GM18505 (cell line): ENCODE results near the gene PRDX2.
"Not testable (repeated sequence)": the region's sequence is repeated elsewhere in the genome, so short reads cannot be mapped to it uniquely, and the experiment has no call there.

ENCODE experiments used
- ATAC-seq: cut with Tn5 transposase; IDR thresholded peaks from one replicate; pipeline ENCODE4 v1.9.1; 2021; ENCODE audit not compliant: unreplicated experiment
- POLR2A ChIP-seq: IDR thresholded peaks from 4 replicates; pipeline ENCODE4 v1.6.1; 2011; ENCODE audit warnings: borderline replicate concordance; ENCODE audit not compliant: insufficient read depth, insufficient read length; ENCODE audit errors: extremely low read depth

The PRDX2 gene

GRCh38 chr19:12837225-12837624, 35.6 kb upstream of the PRDX2 start:
- ATAC-seq, result no peak
- no peak for TF ChIP-seq POLR2A

DNA sequence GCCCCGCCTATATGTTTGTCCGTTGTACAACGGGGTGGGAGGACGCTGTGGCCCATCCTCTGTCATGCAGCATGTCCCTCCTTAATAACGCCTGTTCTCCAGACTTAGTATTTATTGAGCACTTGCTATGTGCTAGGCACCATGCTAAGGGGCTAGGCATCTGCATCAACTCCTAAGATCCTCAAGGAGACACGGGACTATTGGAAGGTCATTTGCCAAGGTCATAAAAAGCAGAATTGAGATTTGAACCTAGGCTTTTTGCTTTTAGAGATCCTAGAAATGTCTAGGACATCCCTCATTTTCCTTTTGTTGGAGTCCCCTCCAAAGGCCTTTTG, 34.9 kb upstream of the PRDX2 start:
- no peak for ATAC-seq
- TF ChIP-seq POLR2A, result no peak

DNA sequence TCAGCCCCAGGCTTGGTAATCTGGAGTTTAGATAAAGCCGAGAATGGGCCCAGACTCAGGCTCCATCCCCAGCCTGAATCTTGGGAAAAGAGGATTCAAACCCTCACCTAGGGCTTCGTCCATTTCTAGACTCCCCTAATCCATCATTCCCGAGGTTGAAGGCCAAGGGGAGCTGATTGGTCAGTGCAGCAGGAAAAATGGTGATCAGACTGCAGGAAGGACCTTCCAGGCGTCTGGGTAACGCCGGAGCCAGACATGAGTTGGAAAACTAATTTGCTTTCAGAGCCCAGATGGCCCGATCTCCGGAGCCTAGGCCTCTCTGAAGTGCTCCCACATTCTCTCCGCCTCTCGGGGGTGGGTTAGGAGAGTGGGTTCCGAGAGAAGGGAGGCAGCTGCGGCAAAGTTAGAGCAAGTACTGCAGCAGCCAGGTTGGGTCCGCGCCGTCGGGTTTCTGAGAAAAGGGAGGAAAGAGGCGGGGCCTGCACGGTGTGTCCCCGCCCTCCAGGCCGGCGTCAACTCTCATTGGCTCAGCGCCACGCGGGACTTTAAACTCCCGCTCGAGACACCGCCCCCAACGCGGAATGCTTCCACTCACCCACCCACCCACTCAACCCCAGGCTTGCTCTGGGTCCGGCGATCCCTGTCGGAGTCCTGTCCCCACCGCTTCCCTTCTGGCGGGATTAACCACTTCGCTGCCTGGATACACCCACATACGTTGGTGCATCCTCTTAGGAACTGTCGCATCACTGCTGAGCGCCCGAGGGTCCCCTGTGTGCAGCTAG, 33.6 kb upstream of the PRDX2 start:
- ATAC-seq, result no peak
- TF ChIP-seq POLR2A, result no peak

DNA sequence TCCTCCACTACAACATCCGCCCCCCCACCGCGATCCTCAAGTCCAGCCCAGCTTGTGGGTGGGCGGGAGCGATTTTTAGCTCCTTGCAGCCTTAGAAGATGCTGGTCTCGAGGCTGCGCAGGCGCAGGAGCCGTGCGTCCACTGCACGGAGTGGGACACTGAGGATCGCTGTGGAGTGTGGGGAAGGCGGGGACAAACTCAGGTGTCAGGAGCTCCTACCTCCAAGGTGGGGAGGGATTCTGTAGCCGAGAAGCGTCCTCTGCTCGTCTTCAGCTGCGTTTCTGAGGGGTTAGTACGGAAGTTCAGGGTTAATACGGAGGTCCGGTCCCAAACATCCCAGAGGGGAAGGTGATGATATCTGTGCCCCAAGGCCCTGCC, 33.0 kb upstream of the PRDX2 start, which contains the start of gene RTBDN:
RTBDN (minus strand) TSS at position 14 of the 378 bp plus-strand sequence. CDS start 4,600 bp downstream, outside the sequence.
- no peak for ATAC-seq
- TF ChIP-seq POLR2A, result no peak

- no peak for ATAC-seq
Measured at GRCh38 chr19:12833738-12834565, 32.4 kb upstream of the PRDX2 start.

GRCh38 chr19:12833418-12833737, 31.8 kb upstream of the PRDX2 start:
- no peak for ATAC-seq
- TF ChIP-seq POLR2A, result no peak

More at GRCh38 chr19:12833738-12834565, 32.4 kb upstream of the PRDX2 start:
- TF ChIP-seq POLR2A, result no peak

GRCh38 chr19:12828494-12828893, 26.9 kb upstream of the PRDX2 start:
- ATAC-seq, result no peak
- no peak for TF ChIP-seq POLR2A

GRCh38 chr19:12825254-12826131, 23.9 kb upstream of the PRDX2 start:
- no peak for ATAC-seq
- TF ChIP-seq POLR2A, result no peak

GRCh38 chr19:12821761-12822160, 20.2 kb upstream of the PRDX2 start:
- no peak for ATAC-seq
- TF ChIP-seq POLR2A, result no peak

- not testable (repeated sequence) for ATAC-seq
Measured at GRCh38 chr19:12817810-12818209, 16.2 kb upstream of the PRDX2 start.

DNA sequence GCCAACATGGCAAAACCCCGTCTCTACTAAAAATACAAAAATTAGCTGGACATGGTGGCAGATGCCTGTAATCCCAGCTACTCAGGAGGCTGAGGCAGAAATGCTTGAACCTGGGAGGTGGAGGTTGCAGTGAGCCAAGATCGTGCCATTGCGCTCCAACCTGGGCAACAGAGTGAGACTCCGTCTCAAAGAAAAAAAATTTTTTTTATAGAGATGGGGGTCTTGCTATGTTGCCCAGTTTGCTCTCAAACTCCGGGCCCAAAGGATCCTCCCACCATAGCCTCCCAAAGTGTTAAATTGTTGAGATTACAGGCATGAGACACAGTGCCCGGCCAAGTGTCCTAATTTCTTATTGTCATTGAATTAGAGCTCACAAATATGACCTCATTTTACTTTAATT, 15.6 kb upstream of the PRDX2 start:
- ATAC-seq, result not testable (repeated sequence)

DNA sequence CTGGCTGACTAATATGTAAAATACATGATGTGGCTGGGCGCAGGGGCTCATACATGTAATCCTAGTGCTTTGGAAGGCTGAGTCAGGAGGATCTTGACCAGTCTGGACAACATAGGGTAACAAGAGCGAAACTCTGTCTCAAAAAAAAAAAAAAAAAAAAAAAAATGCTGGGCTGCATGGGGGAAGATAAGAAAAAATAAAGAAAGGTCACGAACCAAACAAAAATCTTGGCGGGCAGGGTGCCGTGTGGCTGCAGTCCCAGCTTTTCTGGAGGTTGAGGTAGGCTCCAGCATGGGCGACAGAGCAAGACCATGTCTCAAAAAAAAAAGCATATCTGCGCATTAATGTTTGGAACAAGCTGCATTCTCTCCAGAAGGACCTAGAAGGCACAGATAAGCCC, 13.5 kb upstream of the PRDX2 start:
- TF ChIP-seq POLR2A, result no peak
- ATAC-seq, result no peak

DNA sequence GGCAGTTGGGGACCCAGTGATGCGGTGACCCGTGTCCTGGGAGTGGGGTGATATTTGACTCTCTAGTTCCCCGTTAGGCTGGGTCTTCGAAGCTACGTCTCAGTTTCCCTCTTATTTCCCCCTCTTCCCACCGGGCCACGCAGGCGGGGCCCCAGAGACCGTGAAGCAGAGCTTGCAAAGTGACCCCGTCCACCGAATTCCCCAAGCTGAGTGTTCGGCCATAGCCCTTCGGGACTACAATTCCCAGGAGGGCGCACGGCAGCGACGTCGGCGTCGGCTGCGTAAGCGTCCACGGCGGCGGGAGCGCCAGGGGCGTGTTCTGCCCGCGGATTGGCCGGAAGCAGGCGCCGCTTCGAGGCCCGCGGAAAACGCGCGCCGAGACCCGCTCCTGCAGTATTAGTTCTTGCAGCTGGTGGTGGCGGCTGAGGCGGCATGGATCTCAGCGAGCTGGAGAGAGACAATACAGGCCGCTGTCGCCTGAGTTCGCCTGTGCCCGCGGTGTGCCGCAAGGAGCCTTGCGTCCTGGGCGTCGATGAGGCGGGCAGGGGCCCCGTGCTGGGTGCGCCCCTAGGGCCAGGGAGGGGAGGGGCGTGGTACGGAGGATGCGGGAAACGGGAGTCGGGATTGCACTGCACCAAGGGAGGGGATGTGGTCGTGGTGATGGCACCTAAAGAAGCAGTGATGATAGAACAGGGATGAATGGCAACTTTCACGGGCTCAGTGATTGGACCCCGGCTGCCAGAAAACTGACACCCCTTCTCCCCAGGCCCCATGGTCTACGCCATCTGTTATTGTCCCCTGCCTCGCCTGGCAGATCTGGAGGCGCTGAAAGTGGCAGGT, 4.9 kb upstream of the PRDX2 start, which contains the start of gene RNASEH2A:
RNASEH2A (plus strand) TSS at position 343 of the 840 bp plus-strand sequence; CDS start at position 433, 90 bp downstream.
- peak; percentile 73 for ATAC-seq
- TF ChIP-seq POLR2A, result peak; percentile 75
